Stimulated activated CD8-positive, alpha-beta memory T cell treated with anti-CD3 and anti-CD28 coated beads, Interleukin-4, amount 100 ng/mL, for 1 hour (primary cell): ENCODE data around the gene MAPK4.
"Not testable (repeated sequence)": the region's sequence is repeated elsewhere in the genome, so short reads cannot be mapped to it uniquely, and the experiment has no call there.

Experiments
- DNase-seq, 2 donors: peaks; one replicate each; pipeline ENCODE4 v3.0.0-alpha.2; 2020; ENCODE audit warnings: low read depth in 2 of 2, low spot score in 1 of 2

MAPK4 gene

DNA sequence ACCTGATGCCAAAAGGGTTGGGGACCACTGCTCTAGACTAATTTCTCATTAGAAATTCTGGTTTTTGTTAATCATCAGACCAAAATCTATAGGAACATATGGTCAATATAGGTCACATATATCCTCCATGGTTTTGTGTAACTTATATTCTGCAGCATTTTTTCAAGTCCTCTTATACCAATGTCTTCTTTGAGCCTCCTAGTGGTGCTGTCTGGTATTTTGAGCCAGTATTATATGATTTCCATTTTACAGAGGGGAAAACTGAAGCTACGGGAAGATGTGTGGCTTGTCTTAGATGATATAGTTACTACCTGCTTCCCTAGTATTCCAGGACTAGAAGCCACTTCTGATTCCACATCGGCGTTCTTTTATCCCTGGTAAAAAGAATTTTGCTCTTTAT is 13.8 kb downstream of the MAPK4 start:
- DNase-seq, result no peak

DNA sequence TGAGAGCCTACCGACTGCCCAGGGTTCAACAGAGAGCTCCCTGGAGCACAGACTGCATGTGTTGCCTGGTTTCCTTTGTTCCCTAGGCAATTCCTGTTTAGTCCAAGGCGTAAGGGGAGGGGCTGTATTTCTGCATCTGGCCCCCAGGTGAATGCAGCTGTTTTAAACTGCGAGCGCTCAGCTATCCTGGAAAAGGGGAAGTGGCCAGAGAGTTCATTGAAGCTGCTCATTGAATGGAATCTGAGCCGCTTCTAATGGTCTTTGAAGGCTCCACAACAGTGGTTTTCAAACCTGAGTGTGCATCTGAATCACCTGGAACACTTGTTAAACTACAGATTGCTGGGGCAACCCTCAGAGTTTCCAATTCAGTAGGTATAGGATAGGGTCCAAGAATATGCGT is 18.1 kb downstream of the MAPK4 start:
- no peak for DNase-seq

DNA sequence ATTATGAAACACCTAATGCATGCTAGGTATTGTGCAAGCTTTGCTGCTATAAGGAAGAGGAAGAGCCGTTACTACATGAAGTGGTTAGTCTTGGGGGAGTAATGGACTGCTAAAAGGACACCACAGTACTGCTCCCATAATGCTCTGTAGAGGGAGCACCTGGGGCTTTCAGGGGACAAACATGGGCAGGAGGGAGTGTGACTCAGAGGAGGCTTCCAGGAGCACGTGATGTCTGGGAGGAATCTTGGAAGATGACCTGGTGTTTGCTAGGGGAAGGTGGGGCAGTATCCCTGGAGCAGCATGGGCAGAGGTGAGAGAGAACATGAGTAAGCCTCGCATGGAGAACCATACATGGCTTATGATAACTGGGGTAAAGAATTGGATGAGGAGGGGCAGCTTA is 18.8 kb downstream of the MAPK4 start:
- no peak for DNase-seq

DNA sequence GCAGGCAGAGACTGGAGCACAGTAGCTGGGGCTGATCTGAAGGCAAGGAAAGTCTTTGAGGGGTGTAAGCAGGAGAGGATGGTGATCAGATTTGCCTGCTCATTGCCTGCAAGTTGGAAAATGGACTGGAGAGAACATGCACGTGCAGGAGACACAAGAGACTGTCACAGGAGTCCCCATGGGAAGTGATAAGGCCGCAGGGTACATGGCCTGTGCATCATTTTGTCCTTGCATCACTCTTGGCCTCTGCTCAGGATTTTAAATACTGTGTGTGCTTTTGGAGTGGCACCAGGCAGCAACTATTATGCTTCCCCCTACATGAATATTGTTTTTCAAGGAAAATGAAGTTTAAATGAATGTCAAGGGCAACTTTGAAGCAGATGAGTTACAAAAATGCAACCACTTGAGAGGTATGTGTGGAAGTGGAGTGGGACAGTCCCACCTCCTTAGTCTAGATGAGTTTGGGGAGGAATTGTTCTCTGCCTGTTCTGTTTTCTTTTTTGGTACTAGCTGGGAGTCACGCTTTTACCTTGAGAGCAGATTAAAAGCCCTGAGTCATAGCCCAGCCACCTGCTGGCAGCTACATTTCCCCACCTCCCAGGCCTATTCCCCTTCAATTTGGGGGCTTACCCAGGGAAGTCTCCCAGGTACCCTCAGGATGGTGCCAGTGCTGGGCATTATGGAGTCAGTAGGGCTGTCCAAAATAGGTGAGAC is 19.3 kb downstream of the MAPK4 start:
- DNase-seq, result no peak

DNA sequence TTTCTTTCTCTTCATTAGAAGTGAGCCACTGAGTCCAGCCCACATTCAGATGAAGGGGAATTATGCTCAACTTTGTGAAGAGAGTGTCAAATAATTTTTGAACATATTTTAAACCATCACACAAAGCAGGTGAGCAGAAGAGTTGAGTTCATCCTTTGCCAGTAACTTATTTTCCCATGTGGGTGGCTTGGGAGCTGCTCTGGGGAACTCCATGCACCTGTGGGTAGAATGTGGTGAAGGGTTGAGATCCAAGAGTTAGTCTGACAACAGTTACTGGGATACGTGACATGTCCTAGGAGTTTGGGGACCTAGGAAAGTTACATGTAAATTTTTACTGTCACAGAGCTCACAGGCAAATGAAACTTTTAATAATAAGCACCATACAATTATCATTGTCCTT is 21.6 kb downstream of the MAPK4 start:
- no peak for DNase-seq

DNA sequence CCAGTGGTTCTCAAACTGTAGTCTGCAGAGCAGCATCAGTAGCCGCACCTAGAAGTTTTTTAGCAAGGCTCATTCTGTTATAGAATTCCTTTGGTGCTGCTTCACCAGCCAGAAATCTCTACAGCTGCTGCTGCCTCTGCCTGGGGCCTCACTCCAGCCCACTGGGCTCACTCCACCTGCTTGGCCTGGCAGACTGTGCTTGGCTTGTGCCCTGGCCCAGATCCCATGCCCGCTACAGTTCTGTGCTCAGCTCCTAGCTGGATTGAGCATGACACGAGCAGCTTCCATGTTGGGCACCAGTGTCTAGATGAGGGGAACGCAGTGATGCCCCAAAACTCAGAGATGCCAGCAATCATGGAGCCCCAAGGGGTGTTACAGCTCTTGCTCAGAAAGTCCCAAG is 22.6 kb downstream of the MAPK4 start:
- DNase-seq, result no peak

GRCh38 chr18:50586710-50587109 is 26.8 kb downstream of the MAPK4 start:
- no peak for DNase-seq

DNA sequence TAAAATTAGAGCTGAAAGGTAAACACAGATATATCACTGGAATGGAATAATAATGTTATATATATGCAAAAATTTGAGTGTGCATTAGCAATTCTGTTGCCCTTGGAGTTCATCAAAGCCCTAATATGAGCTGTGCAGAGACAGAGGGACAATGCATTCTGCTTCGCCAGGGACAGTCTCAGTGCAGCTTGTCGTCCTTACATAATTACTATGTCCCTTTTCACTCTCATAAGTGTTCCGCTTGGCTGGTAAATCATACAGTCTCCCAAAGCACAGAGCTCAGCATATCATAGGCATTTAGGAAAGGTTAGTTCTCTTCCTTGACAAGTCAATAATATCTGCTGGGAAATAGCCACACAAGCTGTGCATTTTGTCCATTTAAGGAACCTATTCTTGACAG is 30.7 kb downstream of the MAPK4 start:
- DNase-seq, result no peak

DNA sequence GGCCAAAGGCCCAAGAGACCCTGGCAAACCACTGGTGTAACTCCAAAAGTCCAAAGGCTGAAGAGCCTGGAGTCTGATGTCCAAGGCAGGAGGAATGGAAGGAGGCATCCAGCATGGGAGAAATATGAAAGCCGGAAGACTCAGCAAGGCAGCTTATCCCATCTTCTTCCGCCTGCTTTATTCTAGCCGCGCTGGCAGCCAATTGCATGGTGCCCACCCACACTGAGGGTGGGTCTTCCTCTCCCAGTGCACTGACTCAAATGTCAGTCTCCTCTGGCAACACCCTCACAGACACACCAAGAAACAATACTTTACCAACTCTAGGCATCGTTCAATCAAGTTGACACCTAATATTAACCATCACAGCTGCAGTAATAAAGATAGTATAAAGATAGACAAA is 34.1 kb downstream of the MAPK4 start:
- DNase-seq, result no peak

- no peak for DNase-seq
Observed at GRCh38 chr18:50594942-50595341, 35.1 kb downstream of the MAPK4 start.

GRCh38 chr18:50602466-50602865 is 42.6 kb downstream of the MAPK4 start:
- no peak for DNase-seq

- DNase-seq, result no peak
Observed at GRCh38 chr18:50606609-50607008, 46.7 kb downstream of the MAPK4 start.

DNA sequence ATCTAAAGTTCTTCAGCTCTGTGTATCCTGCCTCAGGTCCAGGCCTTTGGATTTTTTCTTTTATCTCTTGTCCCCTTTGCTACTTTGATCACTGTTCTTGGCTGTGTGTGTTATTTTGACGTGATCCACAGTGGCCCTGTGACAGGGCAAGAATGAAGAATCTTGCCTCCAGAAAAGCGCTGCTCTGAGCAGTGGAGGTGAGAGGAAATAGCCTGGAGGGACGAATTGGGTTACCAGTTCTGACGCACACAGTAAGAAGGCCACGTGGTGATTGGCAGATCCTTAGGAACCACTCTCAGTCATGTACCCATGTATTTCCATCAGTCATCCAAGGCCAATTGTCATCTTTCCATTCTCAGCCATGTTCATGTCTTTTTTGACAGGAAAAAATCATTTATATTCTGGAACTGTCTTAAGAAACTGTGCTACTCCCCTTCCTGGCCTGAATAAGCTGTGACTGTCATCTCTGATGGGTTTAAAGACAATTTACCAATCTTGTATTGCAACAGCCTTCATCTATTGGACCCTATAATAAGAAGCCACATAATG is 47.6 kb downstream of the MAPK4 start:
- no peak for DNase-seq

DNA sequence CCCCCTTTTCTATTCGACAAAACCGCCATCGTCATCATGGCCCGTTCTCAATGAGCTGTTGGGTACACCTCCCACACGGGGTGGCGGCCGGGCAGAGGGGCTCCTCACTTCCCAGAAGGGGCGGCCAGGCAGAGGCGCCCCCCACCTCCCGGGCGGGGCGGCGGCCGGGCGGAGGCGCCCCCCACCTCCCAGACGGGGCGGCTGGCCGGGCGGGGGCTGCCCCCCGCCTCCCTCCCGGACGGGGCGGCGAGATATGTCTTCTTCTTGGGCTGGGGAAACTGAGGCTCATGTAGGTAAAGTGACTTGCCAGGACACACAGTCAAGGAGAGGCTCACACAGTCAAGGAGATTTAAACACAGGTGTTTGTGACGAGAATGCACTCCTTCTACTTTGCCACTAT is 49.3 kb downstream of the MAPK4 start:
- DNase-seq, result not testable (repeated sequence)

DNA sequence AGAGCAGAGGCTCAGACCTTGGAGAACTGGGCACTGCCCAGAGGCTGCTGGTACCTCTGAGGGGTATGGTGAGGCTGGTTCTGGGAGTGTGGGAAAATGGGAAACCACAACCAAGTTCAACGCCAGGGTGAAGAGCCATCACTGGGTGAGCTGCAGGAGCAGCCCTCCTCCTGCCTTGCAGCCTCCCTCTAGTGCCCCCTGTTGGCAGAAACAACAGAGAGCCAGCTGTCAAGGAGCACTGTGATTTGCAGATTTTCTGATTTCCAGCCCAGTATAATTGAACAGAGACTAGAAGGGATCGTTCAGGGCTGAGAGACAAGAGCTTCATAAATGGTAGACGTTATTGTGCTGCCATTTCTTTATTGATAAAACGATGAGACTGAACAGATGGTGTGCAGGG is 50.5 kb downstream of the MAPK4 start:
- DNase-seq, result no peak

DNA sequence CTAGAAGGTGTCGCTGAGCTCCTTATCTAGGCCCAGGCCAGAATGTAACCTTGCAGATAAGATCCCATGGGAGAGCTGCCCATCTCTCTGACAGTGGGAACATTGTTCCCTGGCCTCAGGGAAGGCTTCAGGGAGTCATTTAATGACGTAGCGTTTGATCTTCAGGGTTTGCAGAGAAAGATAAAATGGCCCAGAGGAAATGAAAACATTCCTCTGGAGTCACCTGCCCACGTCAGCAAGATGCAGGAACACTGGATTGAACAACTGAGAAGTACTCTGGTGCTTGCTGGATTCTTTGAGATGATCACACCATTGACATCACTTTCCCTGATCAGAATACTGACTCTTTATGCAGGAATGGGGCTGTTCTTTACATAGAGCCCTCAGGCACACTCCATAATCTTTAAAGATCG is 51.6 kb downstream of the MAPK4 start:
- DNase-seq, result no peak

GRCh38 chr18:50614838-50615237 is 55.0 kb downstream of the MAPK4 start:
- no peak for DNase-seq

DNA sequence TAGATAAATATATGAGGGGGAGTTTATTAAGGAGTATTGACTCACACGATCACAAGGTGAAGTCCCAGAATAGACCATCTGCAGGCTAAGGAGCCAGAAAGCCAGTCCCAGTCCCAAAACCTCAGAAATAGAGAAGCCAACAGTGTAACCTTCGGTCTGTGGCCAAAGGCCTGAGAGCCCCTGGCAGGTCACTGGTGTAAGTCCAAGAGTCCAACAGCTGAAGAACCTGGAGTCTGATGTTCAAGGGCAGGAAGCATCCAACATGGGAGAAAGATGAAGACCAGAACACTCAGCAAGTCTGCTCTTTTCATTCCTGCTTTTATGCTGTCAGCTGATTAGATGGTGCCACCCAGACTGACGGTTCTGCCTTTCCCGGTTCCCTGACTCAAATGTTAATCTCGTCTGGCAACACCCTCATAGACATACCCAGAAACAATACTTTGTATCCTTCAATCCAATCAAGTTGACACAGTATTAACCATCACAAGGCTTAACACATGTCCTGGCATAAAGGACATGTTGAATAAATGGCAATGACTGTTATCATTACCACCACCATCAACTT is 56.7 kb downstream of the MAPK4 start:
- DNase-seq, result no peak

- DNase-seq, result no peak
Observed at GRCh38 chr18:50619861-50620275, 60.0 kb downstream of the MAPK4 start.

DNA sequence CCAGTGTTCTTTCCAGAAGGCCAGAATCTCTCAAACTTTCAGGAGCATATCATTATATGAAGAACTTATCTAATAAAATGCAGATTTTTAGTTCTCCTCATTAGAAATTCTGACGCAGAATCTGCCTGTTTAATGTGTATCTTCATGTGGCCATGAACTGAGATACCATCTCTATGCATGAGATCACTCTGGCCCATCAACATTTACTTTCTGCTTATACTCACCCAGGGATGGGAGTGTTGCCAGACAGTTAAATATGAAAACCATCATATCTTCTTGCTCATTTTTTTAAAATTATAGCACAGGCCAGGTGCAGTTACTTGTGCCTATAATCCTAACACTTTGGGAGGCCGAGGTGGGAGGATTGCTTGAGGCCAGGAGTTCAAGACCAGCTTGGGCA is 60.4 kb downstream of the MAPK4 start:
- no peak for DNase-seq

DNA sequence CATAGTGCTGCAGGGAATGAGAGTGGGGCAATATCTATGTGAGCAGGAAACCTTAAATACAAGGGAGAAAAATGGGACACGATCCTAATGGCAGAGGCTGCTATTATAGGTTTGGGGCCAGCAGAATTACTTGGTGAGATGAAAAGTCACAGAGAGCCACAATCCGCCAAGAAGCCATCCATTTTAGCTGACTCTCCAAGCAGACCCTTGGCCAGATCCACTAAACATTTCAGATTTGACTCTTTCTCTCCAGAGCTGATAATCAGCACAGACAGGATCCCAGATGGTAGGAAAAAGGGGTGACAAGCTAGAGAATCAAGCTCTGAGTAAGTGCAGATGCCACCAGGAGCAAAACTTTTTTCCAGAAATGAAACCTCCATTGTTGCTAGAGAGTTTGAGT is 61.5 kb downstream of the MAPK4 start:
- DNase-seq, result no peak

DNA sequence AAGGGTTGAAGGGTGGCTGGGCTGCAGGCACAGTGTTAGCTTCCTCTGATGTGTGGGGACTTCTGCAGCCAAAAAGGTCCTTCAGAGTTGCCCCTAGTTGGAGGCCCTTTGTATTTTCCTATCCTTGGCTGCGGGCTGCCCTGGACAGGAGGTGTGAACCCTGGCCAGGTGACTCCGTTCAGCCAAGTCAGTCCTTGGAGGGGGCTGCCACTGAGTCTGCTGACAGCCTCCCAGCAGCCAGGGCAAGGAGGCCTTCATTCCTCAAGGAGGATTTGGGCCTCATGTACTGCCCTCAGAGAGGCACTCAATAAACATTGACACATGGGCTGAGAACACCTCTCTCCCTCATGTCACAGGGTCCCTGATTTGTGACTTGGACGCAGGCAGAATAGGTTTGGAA is 62.4 kb downstream of the MAPK4 start:
- DNase-seq, result no peak

DNA sequence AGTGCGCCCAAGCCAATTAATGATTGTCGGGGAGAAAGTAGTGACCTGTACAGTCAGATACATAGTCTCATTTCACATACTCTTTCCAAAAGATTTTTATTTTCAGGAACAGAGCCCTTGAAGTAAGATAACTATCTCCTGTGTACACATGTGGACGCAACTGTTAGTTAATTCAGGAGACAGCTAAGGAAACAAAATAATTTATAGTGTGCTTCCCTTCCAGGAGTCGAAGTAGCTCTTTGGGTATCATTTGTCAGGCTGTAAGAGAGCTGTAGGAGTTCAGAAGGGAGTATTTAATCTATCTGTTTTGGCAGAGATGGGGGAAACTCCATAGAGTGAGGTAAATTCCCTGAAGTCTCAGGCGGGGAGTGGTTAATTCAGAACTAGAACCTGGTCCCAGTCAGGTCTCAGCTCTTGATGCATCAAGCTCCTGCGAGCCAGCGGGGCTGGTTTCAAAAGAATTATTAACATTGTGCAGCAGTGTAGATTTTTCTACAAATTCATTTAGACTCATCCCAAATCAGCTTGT is 63.0 kb downstream of the MAPK4 start:
- DNase-seq, result no peak
